Measurements from ENCODE around the gene ADAMTSL2. TPM values are rescaled to one million over a fixed set of nuclear protein-coding genes. Genes with fewer than 3 reads are reported as not detected.

The ADAMTSL2 gene
- total and polyA plus RNA-seq, 2 donors (not counting 1 experiment from before 2014, with no cell fraction given): under 0.01 to 0.09 TPM

- no peak overlapping the region for H3K9ac ChIP-seq (ENCODE audit: insufficient read depth, low read length)
- peaks cover 7% of the 10 kb centered on the region for H3K27me3 ChIP-seq (ENCODE audit: control insufficient read depth, insufficient read depth, low read length)
- H3K4me1 ChIP-seq (ENCODE audit: control insufficient read depth, extremely low read depth, insufficient read depth, low read length): no peaks in the 10 kb centered on the region
- H4K20me1 ChIP-seq (ENCODE audit: control insufficient read depth, extremely low read depth, insufficient read depth, low read length): no peaks in the 10 kb centered on the region
- no peak overlapping the region for H3K4me3 ChIP-seq (replicated peaks in 1 of 4; ENCODE audit: control extremely low read depth in 1 of 4, insufficient read depth in 1 of 4, low read depth in 3 of 4, low read length in 4 of 4)
- H2AFZ ChIP-seq (ENCODE audit: low read length): no peak overlapping the region
- H3K27ac ChIP-seq (ENCODE audit: insufficient read depth, low read length): no peak overlapping the region
- no peak for DNase-seq (ENCODE audit: low read depth in 2 of 2)
- H3K79me2 ChIP-seq (ENCODE audit: control insufficient read depth, insufficient read depth, low read length): no peaks in the 10 kb centered on the region
- H3K36me3 ChIP-seq (ENCODE audit: control insufficient read depth, insufficient read depth, low read length): no peaks in the 10 kb centered on the region
- H3K9me3 ChIP-seq (ENCODE audit: control insufficient read depth, insufficient read depth, low read depth, low read length): peaks cover 2% of the 10 kb centered on the region
- no peak overlapping the region for H3K4me2 ChIP-seq (ENCODE audit: extremely low read depth, insufficient read depth, low read length)
- no peak for TF ChIP-seq EZH2 (IDR thresholded peaks at IDR 0.05; ENCODE audit: low read length, missing control alignments)
- TF ChIP-seq CTCF (conservative IDR thresholded peaks at IDR 0.05 in 1 of 2, IDR thresholded peaks at IDR 0.05 in 1 of 2; ENCODE audit: low read depth in 1 of 2, low read length in 2 of 2): no peak
Measured at GRCh38 chr9:133587466-133587865, 53.0 kb downstream of the ADAMTSL2 start.

- Histone ChIP-seq H3K79me2 (ENCODE audit: control insufficient read depth, insufficient read depth, low read length) (no peaks in the 10 kb centered on the region), H4K20me1 (ENCODE audit: control insufficient read depth, extremely low read depth, insufficient read depth, low read length) (no peaks in the 10 kb centered on the region), H3K9me3 (ENCODE audit: control insufficient read depth, insufficient read depth, low read depth, low read length) (peaks cover 2% of the 10 kb centered on the region), H3K27ac (ENCODE audit: insufficient read depth, low read length) (no peak overlapping the region), H3K9ac (ENCODE audit: insufficient read depth, low read length) (no peak overlapping the region), H3K27me3 (ENCODE audit: control insufficient read depth, insufficient read depth, low read length) (no peaks in the 10 kb centered on the region), H3K36me3 (ENCODE audit: control insufficient read depth, insufficient read depth, low read length) (no peaks in the 10 kb centered on the region), H3K4me1 (ENCODE audit: control insufficient read depth, extremely low read depth, insufficient read depth, low read length) (no peaks in the 10 kb centered on the region), H3K4me3 (replicated peaks in 1 of 4; ENCODE audit: control extremely low read depth in 1 of 4, insufficient read depth in 1 of 4, low read depth in 3 of 4, low read length in 4 of 4) (no peak overlapping the region), H2AFZ (ENCODE audit: low read length) (no peak overlapping the region), H3K4me2 (ENCODE audit: extremely low read depth, insufficient read depth, low read length) (no peak overlapping the region)
- peak in 1 of 2 donors; percentile 35 for TF ChIP-seq CTCF (conservative IDR thresholded peaks at IDR 0.05 in 1 of 2, IDR thresholded peaks at IDR 0.05 in 1 of 2; ENCODE audit: low read depth in 1 of 2, low read length in 2 of 2)
- TF ChIP-seq EZH2 (IDR thresholded peaks at IDR 0.05; ENCODE audit: low read length, missing control alignments): no peak
- DNase-seq (ENCODE audit: low read depth in 2 of 2): no peak
Measured at GRCh38 chr9:133589454-133590227, 55.1 kb downstream of the ADAMTSL2 start.

GRCh38 chr9:133590231-133590855 lies 55.8 kb downstream of the ADAMTSL2 start:
- H4K20me1 ChIP-seq (ENCODE audit: control insufficient read depth, extremely low read depth, insufficient read depth, low read length): no peaks in the 10 kb centered on the region
- no peak overlapping the region for H2AFZ ChIP-seq (ENCODE audit: low read length)
- no peaks in the 10 kb centered on the region for H3K4me1 ChIP-seq (ENCODE audit: control insufficient read depth, extremely low read depth, insufficient read depth, low read length)
- H3K27me3 ChIP-seq (ENCODE audit: control insufficient read depth, insufficient read depth, low read length): no peaks in the 10 kb centered on the region
- H3K27ac ChIP-seq (ENCODE audit: insufficient read depth, low read length): no peak overlapping the region
- H3K4me3 ChIP-seq (replicated peaks in 1 of 4; ENCODE audit: control extremely low read depth in 1 of 4, insufficient read depth in 1 of 4, low read depth in 3 of 4, low read length in 4 of 4): no peak overlapping the region
- no peak for TF ChIP-seq EZH2 (IDR thresholded peaks at IDR 0.05; ENCODE audit: low read length, missing control alignments)
- TF ChIP-seq CTCF (conservative IDR thresholded peaks at IDR 0.05 in 1 of 2, IDR thresholded peaks at IDR 0.05 in 1 of 2; ENCODE audit: low read depth in 1 of 2, low read length in 2 of 2): no peak
- no peak for DNase-seq (ENCODE audit: low read depth in 2 of 2)
- H3K9me3 ChIP-seq (ENCODE audit: control insufficient read depth, insufficient read depth, low read depth, low read length): peaks cover 2% of the 10 kb centered on the region
- no peak overlapping the region for H3K9ac ChIP-seq (ENCODE audit: insufficient read depth, low read length)
- no peaks in the 10 kb centered on the region for H3K36me3 ChIP-seq (ENCODE audit: control insufficient read depth, insufficient read depth, low read length)
- no peaks in the 10 kb centered on the region for H3K79me2 ChIP-seq (ENCODE audit: control insufficient read depth, insufficient read depth, low read length)
- no peak overlapping the region for H3K4me2 ChIP-seq (ENCODE audit: extremely low read depth, insufficient read depth, low read length)
